Rectal smooth muscle tissue (tissue), 1 donor: ENCODE measurements around the gene KANTR.

Experiments
- H3K27ac ChIP-seq: one replicate; pipeline ENCODE4 v1.7.0; 2013; ENCODE audit warnings: low read depth, low read length, inconsistent platforms
- H3K27me3 ChIP-seq: one replicate; pipeline ENCODE4 v1.7.0; 2013; ENCODE audit warnings: low read length; ENCODE audit not compliant: control insufficient read depth, insufficient read depth
- H3K36me3 ChIP-seq: one replicate; pipeline ENCODE4 v1.7.0; 2013; ENCODE audit warnings: low read length; ENCODE audit not compliant: control insufficient read depth, insufficient read depth
- H3K4me1 ChIP-seq: one replicate; pipeline ENCODE4 v1.7.0; 2013; ENCODE audit warnings: low read length; ENCODE audit not compliant: control insufficient read depth, insufficient read depth
- H3K4me3 ChIP-seq: one replicate; pipeline ENCODE4 v1.7.0; 2013; ENCODE audit warnings: low read length
- H3K9ac ChIP-seq: one replicate; pipeline ENCODE4 v1.7.0; 2013; ENCODE audit warnings: low read length

Gene KANTR

DNA sequence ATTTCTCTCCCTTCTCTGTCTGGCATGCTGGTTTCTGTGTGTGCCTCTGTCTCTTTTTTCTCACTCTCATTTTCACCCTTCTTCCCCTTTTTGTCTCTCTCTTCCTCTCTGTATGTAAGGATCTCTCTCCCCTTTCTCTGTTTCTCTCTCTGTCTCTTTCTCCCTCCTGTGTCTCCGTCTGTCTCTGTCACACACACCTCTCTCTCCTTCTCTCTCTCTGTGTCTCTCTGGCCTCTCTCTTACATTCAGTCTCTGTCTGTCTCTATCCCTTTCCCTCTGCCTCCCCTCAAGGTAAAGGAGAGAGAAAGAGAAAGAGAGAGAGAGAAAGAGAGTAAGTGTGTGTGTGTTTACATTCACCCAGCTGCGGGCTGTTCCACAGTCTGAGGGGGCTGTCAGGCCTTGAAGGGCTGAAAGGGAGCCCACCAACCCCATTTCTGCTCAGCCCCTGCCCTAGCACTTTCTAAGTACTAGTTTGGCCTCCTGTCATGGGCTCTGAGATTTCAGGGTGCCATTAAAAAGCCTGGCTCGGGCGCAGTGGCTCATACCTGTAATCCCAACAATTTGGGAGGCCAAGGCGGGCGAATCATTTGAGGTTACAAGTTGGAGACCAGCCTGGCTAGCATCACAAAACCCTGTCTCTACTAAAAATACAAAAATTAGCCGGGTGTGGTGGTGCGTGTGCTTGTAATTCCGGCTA, 21.4 kb upstream of the KANTR start:
- H3K27me3 ChIP-seq, result no peaks in the 10 kb centered on the region
- H3K27ac ChIP-seq, result peak overlapping the region; percentile 76
- H3K4me3 ChIP-seq, result peak overlapping the region; percentile 49
- H3K4me1 ChIP-seq, result peaks cover 2% of the 10 kb centered on the region
- H3K36me3 ChIP-seq, result no peaks in the 10 kb centered on the region
- no peak overlapping the region for H3K9ac ChIP-seq

DNA sequence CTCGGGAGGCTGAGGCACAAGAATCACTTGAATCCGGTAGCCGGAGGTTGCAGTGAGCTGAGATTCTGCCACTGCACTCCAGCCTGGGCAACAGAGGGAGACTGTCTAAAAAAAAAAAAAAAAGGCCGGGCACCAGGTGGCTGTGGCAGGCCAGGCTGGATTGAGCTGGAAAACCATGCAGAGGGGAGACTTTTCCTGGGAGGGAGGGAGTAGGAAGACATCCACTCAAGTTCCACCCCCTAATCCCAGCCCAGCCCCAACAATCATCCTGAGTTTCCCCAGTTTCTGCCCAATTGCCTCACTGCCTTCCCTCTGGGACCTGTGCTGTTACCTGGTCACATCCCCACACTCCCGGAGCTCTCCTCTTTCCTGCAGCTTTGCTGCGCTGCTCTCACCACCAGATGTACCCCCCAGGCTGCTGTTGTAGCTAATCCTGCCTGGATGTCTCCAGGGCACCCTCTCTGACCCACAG, 20.8 kb upstream of the KANTR start:
- Histone ChIP-seq H3K27ac (peak overlapping the region; percentile 76), H3K27me3 (no peaks in the 10 kb centered on the region), H3K4me1 (peaks cover 2% of the 10 kb centered on the region), H3K4me3 (no peak overlapping the region), H3K9ac (no peak overlapping the region), H3K36me3 (no peaks in the 10 kb centered on the region)

DNA sequence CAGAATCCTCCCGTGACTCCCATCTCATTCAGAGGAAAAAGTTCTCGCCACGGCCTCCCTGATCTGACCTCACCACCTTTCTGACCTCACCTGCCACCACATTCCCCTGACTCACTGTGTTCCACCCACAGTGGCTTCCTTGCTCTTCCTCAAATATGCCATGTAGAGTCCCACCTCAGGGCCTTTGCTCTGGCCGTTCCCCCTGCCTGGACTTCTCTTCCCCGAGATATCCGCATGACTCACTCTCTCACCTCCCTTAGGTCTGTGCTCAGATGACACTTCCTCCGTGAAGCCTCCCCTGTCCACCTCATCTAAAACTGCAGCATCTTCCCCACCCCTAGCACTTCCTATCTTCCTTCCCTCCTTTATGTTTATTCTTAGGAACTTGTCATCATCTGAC, 18.9 kb upstream of the KANTR start:
- Histone ChIP-seq H3K36me3 (no peaks in the 10 kb centered on the region), H3K4me3 (no peak overlapping the region), H3K27me3 (no peaks in the 10 kb centered on the region), H3K9ac (no peak overlapping the region), H3K4me1 (peaks cover 2% of the 10 kb centered on the region), H3K27ac (no peak overlapping the region)

DNA sequence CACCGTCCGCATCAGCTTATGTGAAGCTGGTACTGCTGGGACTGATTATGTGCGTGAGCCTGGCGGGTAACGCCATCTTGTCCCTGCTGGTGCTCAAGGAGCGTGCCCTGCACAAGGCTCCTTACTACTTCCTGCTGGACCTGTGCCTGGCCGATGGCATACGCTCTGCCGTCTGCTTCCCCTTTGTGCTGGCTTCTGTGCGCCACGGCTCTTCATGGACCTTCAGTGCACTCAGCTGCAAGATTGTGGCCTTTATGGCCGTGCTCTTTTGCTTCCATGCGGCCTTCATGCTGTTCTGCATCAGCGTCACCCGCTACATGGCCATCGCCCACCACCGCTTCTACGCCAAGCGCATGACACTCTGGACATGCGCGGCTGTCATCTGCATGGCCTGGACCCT, 17.3 kb upstream of the KANTR start:
- H3K36me3 ChIP-seq, result no peaks in the 10 kb centered on the region
- no peaks in the 10 kb centered on the region for H3K27me3 ChIP-seq
- H3K27ac ChIP-seq, result no peak overlapping the region
- no peak overlapping the region for H3K9ac ChIP-seq
- H3K4me1 ChIP-seq, result peaks cover 2% of the 10 kb centered on the region
- no peak overlapping the region for H3K4me3 ChIP-seq

DNA sequence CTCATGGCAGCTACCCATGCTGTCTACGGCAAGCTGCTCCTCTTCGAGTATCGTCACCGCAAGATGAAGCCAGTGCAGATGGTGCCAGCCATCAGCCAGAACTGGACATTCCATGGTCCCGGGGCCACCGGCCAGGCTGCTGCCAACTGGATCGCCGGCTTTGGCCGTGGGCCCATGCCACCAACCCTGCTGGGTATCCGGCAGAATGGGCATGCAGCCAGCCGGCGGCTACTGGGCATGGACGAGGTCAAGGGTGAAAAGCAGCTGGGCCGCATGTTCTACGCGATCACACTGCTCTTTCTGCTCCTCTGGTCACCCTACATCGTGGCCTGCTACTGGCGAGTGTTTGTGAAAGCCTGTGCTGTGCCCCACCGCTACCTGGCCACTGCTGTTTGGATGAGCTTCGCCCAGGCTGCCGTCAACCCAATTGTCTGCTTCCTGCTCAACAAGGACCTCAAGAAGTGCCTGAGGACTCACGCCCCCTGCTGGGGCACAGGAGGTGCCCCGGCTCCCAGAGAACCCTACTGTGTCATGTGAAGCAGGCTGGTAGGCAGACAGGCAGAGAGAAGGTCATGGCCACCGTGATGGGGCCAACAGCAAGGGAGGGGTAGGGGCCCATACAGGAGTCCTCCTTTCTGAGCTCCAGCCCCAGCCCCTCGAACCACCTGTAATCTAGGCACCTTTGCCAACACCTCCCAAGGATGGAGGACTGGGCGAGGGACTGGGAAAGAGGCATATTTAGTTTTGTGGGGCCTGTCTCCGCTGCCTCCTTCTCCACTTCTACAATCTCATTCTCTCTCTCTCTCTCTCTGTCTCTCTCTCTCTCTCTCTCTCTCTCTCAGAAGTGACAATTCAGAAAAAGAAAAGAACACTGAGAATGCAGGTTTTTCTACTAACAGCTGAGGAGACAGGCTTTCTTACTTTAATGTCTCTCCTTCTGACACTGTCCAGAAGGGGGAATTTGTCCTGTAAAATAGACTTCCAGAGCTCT, 16.4 kb upstream of the KANTR start:
- Histone ChIP-seq H3K27me3 (no peaks in the 10 kb centered on the region), H3K36me3 (no peaks in the 10 kb centered on the region), H3K9ac (no peak overlapping the region), H3K27ac (no peak overlapping the region), H3K4me3 (no peak overlapping the region), H3K4me1 (no peaks in the 10 kb centered on the region)

DNA sequence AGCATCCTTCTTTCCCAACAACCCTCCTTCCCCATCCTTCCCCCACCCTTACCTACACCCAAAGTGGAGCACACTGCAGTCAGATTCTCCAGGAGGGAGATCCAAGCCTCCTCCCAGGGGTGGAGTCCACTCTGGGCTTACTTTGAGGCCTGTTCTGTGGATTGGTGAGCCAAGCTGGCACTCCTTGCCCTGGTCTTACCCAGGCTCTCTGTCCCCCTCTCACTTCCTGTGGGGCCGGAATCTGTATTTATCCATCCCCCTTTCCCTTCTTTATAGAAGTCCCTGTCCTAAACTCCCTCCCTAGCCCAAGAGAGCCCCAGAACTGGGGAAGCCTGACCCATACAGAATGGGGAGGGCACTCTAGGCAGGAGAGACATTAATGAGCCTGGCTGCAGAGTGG, 15.0 kb upstream of the KANTR start:
- H3K4me1 ChIP-seq, result peaks cover 2% of the 10 kb centered on the region
- no peak overlapping the region for H3K27ac ChIP-seq
- H3K9ac ChIP-seq, result no peak overlapping the region
- no peaks in the 10 kb centered on the region for H3K36me3 ChIP-seq
- no peaks in the 10 kb centered on the region for H3K27me3 ChIP-seq
- H3K4me3 ChIP-seq, result no peak overlapping the region

DNA sequence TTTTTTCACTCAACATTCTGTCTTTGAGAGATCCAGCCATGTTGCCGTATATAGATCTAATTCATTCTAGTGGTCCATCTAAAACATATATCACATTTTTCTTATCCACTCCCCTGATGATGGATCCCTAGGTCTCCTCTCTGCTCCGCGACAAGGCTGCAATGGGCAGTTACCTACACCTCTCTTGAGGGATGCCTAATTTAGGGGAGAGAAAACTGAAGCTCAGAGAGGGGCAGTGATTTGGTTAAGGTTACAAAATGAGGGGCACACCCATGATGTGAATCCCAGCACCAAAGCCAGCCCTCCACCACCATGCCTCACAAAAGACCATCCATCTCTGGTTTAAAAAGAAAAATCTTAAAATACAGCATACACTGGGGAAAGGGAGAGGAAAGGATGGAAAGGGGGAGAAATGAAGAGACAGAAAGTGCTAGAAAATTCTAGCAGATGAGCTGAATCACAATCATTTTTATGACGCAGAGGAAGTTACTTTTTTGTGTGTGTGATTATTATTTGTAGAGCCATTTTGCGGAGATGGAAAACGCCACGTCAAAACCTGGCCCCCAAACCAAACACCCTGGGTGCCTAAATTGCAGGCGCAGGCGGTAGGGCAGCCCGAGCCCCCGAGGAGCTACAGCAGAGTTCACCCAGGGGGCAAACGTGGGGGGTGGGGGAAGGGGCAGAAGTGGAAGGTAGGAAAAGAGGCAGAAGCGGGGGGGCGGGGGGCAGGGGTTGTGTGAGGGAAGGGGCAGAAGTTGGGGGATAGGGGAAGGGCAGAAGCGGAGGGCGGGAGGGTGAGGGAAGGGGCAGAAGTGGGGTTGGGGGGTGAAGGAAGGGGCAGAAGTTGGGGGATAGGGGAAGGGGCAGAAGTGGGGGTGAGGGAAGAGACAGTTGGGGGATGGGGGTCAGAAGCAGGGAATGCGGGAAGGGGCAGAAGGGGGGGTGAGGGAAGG, 13.0 kb upstream of the KANTR start:
- H3K36me3 ChIP-seq, result no peaks in the 10 kb centered on the region
- H3K27me3 ChIP-seq, result no peaks in the 10 kb centered on the region
- H3K9ac ChIP-seq, result no peak overlapping the region
- no peak overlapping the region for H3K4me3 ChIP-seq
- peak overlapping the region; percentile 83 for H3K27ac ChIP-seq
- peaks cover 2% of the 10 kb centered on the region for H3K4me1 ChIP-seq

DNA sequence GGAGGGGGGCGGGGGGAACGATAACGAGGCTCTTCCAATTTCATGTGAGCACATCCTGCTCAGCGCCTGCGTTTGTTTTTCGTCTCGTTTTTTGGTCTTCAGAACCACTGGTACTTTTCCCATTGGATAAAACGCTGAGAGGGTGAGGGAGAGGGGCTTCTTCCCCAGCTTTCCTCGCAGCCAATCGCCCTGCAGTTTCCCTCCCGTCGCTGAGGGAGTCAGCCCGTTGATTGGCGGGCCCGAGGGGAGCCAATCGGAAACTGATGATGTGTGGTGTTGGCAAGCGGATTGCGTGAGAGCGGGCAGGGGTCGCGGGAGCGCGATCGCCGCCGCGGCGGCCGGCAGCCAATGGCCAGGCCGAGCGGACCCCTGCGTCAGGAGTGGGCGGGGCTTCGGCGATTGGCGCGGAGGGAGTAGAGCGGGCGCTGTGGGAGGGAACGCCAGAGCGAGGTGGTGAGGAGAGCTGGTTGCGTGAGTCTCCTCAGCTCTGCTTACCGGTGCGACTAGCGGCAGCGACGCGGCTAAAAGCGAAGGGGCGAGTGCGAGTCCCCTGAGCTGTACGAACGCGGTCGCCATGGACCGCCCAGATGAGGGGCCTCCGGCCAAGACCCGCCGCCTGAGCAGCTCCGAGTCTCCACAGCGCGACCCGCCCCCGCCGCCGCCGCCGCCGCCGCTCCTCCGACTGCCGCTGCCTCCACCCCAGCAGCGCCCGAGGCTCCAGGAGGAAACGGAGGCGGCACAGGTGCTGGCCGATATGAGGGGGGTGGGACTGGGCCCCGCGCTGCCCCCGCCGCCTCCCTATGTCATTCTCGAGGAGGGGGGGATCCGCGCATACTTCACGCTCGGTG, 11.8 kb upstream of the KANTR start, which contains the start of gene TSPYL2:
TSPYL2 (plus strand) TSS at position 443 of the 848 bp plus-strand sequence; CDS start at position 575, 132 bp downstream.
- Histone ChIP-seq H3K27me3 (peaks cover 2% of the 10 kb centered on the region), H3K4me1 (peaks cover 4% of the 10 kb centered on the region), H3K27ac (peak within 1 kb of the TSS; percentile 91), H3K9ac (peak within 1 kb of the TSS; percentile 49), H3K4me3 (peak within 1 kb of the TSS; percentile 69), H3K36me3 (no peaks in the 10 kb centered on the region)

DNA sequence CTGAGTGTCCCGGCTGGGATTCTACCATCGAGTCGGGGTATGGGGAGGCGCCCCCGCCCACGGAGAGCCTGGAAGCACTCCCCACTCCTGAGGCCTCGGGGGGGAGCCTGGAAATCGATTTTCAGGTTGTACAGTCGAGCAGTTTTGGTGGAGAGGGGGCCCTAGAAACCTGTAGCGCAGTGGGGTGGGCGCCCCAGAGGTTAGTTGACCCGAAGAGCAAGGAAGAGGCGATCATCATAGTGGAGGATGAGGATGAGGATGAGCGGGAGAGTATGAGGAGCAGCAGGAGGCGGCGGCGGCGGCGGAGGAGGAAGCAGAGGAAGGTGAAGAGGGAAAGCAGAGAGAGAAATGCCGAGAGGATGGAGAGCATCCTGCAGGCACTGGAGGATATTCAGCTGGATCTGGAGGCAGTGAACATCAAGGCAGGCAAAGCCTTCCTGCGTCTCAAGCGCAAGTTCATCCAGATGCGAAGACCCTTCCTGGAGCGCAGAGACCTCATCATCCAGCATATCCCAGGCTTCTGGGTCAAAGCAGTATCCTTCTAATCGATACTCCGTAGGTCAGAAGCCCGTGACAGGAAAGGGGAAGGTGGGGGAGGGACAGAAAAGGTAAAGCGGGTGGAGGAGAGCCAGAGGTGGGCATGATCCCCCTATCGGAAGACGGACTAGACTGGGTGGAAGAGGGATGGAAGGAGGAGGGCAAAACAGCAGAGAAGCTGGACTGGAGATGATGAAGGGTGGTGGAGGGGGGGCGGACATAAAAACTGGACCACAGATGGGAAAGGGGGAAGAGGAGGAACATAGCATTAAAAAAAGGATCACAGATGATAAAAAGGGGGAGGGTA, 10.9 kb upstream of the KANTR start:
- Histone ChIP-seq H3K4me3 (peak overlapping the region; percentile 69), H3K9ac (peak overlapping the region; percentile 49), H3K27me3 (peaks cover 4% of the 10 kb centered on the region), H3K36me3 (no peaks in the 10 kb centered on the region), H3K27ac (peak overlapping the region; percentile 91), H3K4me1 (peaks cover 4% of the 10 kb centered on the region)

DNA sequence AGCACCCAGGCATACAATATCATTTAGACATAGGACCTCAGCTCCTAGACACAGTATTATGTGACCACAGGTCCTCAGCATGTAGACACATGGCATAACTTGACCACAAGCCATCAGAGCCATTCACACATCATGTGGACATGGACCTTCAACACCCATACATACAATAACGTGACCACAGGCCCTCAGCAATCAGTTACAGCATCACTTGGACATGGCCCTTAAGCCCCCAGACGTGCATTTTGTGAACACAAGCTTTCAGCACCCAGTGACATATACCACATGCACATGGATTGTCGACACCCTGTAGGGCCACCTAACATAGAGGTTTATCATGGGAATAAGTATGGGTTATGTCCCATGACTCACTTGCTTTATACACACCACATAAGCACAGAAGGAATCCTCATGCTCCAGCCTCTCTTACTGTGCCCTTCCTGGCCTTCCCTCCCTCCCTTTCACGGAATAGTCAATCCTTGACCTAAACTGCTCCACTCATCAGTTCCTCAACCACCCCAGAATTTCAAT, 9.8 kb upstream of the KANTR start:
- Histone ChIP-seq H3K4me3 (no peak overlapping the region), H3K9ac (no peak overlapping the region), H3K4me1 (peaks cover 4% of the 10 kb centered on the region), H3K27ac (no peak overlapping the region), H3K36me3 (no peaks in the 10 kb centered on the region), H3K27me3 (peaks cover 4% of the 10 kb centered on the region)
